ENCODE measurements around the gene CCDC18.
"Not testable (repeated sequence)": the region's sequence is repeated elsewhere in the genome, so short reads cannot be mapped to it uniquely, and the experiment has no call there.

The CCDC18 gene

DNA sequence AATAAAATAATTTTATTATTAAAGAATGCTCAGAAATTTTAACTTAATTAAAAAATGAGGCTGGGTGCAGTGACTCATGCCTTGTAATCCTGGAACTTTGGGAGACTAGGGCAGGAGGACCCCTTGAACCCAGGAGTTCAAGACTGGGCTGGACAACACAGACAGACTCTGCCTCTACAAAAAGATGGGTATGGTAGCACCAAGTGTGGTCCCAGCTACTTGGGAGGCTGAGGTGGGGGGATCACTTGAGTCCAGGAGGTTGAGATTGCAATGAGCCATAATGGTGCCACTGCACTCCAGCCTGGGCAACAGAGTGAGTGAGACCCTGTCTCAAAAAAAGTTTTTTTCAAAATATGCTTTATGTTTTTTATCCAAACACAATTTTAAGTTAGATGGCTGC is 25.6 kb upstream of the CCDC18 start:
- H3K4me3 ChIP-seq (ENCODE audit: low read depth, low read length), result no peak overlapping the region
- TF ChIP-seq, protein P1, sequence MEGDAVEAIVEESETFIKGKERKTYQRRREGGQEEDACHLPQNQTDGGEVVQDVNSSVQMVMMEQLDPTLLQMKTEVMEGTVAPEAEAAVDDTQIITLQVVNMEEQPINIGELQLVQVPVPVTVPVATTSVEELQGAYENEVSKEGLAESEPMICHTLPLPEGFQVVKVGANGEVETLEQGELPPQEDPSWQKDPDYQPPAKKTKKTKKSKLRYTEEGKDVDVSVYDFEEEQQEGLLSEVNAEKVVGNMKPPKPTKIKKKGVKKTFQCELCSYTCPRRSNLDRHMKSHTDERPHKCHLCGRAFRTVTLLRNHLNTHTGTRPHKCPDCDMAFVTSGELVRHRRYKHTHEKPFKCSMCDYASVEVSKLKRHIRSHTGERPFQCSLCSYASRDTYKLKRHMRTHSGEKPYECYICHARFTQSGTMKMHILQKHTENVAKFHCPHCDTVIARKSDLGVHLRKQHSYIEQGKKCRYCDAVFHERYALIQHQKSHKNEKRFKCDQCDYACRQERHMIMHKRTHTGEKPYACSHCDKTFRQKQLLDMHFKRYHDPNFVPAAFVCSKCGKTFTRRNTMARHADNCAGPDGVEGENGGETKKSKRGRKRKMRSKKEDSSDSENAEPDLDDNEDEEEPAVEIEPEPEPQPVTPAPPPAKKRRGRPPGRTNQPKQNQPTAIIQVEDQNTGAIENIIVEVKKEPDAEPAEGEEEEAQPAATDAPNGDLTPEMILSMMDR (IDR thresholded peaks at IDR 0.05; ENCODE audit: low read depth, low read length, missing control alignments), result no peak
- no peak for DNase-seq (ENCODE audit: low read depth)

DNA sequence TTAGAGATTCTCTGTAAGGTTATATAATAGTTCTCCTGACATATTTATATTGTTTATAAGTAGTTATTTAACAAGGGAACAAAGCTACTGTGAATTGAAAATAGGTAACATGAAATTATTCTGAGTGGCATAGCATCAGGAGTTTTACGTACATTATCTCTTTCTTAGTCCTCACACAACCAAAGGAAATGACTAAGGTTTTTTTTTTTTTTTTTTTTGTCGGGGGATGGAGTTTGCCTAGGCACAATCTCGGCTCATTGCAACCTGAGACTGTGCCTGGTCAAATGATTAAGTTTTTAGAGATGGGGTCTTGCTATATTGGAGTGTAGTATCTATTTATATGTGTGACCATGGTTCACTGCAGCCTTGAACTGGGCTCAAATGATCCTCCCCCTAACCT is 25.2 kb upstream of the CCDC18 start:
- H3K4me3 ChIP-seq (ENCODE audit: low read depth, low read length), result no peak overlapping the region
- TF ChIP-seq, protein P1 (IDR thresholded peaks at IDR 0.05; ENCODE audit: low read depth, low read length, missing control alignments), result no peak
- no peak for DNase-seq (ENCODE audit: low read depth)

DNA sequence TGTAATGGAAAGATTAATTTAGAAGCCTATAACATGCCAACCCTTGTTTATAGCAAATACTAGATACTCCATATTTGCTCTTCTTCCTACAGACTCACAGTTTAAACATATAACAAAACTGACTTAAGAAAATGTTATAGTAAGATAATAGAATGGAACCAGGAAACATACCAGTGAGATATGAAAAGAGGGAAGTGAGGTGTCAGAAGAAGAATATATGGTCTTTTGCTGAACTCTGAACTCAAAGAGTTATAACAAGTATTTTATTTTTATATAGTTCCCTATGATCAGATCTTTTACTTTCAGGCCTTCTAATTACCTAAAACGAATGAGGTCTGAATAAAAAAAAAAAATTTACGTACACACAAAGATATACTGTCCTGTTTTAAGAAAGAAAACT is 21.2 kb upstream of the CCDC18 start:
- TF ChIP-seq, protein P1 (IDR thresholded peaks at IDR 0.05; ENCODE audit: low read depth, low read length, missing control alignments), result no peak
- no peak for DNase-seq (ENCODE audit: low read depth)
- H3K4me3 ChIP-seq (ENCODE audit: low read depth, low read length), result no peak overlapping the region

DNA sequence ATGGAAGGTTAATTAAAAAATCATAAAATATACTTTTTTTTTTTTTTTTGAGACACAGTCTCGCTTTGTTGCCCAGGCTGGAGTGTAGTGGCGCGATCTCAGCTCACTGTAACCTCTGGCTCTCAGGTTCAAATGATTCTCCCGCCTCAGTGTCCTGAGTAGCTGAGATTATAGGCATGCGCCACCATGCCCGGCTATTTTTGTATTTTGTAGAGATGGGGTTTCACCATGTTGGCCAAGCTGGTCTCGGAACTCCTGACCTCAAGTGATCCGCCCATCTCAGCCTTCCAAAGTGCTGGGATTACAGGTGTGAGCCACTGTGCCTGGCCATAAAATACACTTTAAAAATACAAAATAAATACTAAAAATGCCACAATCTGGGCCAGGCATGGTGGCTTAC is 17.2 kb upstream of the CCDC18 start:
- DNase-seq (ENCODE audit: low read depth), result not testable (repeated sequence)

DNA sequence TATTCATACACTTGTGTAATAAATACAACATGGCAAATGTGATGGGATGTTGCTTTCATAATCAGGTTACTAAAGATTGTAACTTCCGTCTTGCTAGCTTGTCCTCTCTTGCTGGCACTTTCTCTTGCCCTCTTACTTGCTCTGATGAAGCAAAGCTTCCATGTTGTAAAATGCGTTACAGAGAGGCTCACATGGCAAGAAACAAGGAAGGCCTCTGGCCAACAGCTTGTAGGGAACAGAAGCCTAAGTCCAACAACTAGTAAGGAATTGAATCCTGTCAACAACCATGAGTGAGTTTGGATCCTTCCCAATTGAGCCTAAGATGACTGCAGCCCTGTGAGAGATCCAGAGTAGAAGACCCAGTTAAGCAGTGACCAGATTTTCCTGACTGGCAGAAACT is 15.7 kb upstream of the CCDC18 start:
- H3K4me3 ChIP-seq (ENCODE audit: low read depth, low read length), result no peak overlapping the region
- TF ChIP-seq, protein P1 (IDR thresholded peaks at IDR 0.05; ENCODE audit: low read depth, low read length, missing control alignments), result no peak
- DNase-seq (ENCODE audit: low read depth), result no peak

More for the DNA sequence above, 17.2 kb upstream of the CCDC18 start:
- not testable (repeated sequence) for H3K4me3 ChIP-seq (ENCODE audit: low read depth, low read length)

DNA sequence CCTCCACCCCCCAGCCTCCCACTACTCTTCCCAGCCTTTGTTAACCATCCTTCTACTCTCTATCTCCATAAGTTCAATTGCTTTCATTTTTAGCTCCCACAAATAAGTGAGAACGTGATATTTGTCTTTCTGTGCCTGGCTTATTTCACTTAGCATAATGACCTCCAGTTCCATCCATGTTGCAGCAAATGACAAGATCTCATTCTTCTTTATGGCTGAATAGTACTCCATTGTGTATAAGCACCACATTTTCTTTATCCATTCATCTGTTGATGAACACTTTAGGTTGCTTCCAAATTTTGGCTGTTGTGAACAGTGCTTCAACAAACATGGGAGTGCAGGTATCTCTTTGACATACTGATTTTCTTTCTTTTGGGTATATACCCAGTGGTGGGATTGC is 14.6 kb upstream of the CCDC18 start:
- not testable (repeated sequence) for H3K4me3 ChIP-seq (ENCODE audit: low read depth, low read length); DNase-seq (ENCODE audit: low read depth)

DNA sequence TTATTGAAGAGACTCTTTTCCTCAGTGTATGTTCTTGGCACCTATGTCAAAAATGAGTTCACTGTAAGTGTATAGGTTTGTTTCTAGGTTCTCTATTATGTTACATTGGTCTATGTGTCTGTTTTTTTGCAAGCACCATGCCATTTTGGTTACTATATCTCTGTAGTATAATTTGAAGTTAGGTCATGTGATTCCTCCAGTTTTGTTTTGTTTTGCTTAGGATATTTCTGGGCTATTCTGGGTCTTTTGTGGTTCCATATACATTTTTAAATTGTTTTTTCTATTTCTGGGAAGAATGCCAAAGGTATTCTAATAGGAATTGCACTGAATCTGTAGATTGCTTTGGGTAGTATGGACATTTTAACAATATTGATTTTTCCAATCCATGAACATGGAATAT is 13.5 kb upstream of the CCDC18 start:
- no peak overlapping the region for H3K4me3 ChIP-seq (ENCODE audit: low read depth, low read length)

DNA sequence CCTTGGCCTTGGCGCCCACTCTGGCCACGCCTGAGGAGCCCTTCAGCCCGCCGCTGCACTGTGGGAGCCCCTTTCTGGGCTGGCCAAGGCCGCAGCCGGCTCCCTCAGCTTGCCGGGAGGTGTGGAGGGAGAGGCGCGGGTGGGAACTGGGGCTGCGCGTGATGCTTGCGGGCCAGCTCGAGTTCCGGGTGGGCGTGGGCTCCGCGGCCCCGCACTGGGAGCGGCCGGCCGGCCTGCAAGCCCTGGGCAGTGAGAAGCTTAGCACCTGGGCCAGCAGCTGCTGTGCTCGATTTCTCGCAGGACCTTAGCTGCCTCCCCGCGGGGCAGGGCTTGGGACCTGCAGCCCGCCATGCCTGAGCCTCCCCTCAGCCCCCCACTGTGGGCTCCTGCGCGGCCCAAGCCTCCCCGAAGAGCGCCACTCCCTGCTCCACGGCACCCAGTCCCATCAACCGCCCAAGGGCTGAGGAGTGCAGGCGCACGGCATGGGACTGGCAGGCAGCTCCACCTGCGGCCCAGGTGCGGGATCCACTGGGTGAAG is 10.3 kb upstream of the CCDC18 start:
- not testable (repeated sequence) for H3K4me3 ChIP-seq (ENCODE audit: low read depth, low read length); DNase-seq (ENCODE audit: low read depth)

More for the DNA sequence above, 13.5 kb upstream of the CCDC18 start:
- TF ChIP-seq, protein P1 (IDR thresholded peaks at IDR 0.05; ENCODE audit: low read depth, low read length, missing control alignments), result no peak
- no peak for DNase-seq (ENCODE audit: low read depth)

DNA sequence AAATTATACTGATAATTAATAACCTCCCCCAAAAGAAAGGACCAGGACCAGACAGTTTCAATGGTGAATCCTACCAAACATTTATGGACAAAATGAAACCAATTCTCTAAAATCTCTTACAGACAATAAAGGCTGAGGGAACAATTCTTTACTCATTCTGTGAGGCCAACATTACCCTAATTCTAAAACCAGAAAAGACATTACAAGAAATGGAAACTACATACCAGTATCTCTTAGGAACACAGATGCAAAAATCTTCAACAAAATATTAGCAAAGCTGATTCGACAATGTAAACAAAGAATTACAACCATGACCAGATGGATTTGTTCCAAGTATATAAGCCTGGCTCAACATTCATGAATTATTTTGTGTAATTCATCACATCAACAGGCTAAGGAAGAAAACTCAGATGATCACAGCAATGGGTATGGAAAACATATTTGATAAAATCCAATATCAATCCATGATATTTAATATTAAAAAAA is 8.9 kb upstream of the CCDC18 start:
- no peak for DNase-seq (ENCODE audit: low read depth)
- H3K4me3 ChIP-seq (ENCODE audit: low read depth, low read length), result no peak overlapping the region
- TF ChIP-seq, protein P1 (IDR thresholded peaks at IDR 0.05; ENCODE audit: low read depth, low read length, missing control alignments), result no peak
